KMS-11 (cell line): ENCODE measurements around the gene BCOR.

Experiments
- H2AFZ ChIP-seq: fragments of 200-600 bp; sonication (generic); 2 replicates; pipeline ENCODE4 v1.6.1; 2016; ENCODE audit warnings: antibody characterized with exemption, mixed run types, low read depth
- H3K27ac ChIP-seq: fragments of 200-600 bp; sonication (generic); 2 replicates; pipeline ENCODE4 v1.6.1; 2016; ENCODE audit warnings: mild to moderate bottlenecking, mixed run types
- H3K27me3 ChIP-seq: fragments of 200-600 bp; sonication (generic); 2 replicates; pipeline ENCODE4 v1.6.1; 2017; ENCODE audit warnings: mild to moderate bottlenecking, low read depth, mixed run types, moderate library complexity; ENCODE audit not compliant: insufficient read depth
- H3K36me3 ChIP-seq: fragments of 200-600 bp; sonication (generic); 2 replicates; pipeline ENCODE4 v1.6.1; 2017; ENCODE audit warnings: mild to moderate bottlenecking, mixed run types; ENCODE audit not compliant: insufficient read depth
- H3K4me1 ChIP-seq: fragments of 200-600 bp; sonication (generic); 2 replicates; pipeline ENCODE4 v1.6.1; 2016; ENCODE audit warnings: mild to moderate bottlenecking, low read depth, mixed run types; ENCODE audit not compliant: poor library complexity, severe bottlenecking
- H3K4me2 ChIP-seq: fragments of 200-600 bp; sonication (generic); 2 replicates; pipeline ENCODE4 v1.7.0; 2016; ENCODE audit warnings: mild to moderate bottlenecking, mixed run types
- H3K4me3 ChIP-seq: fragments of 200-600 bp; sonication (generic); IDR thresholded peaks from 2 replicates; pipeline ENCODE4 v1.6.1; 2017; ENCODE audit warnings: low read depth, low read length, mixed read lengths; ENCODE audit not compliant: insufficient read depth
- H3K79me2 ChIP-seq: fragments of 200-600 bp; sonication (generic); 2 replicates; pipeline ENCODE4 v1.6.1; 2016; ENCODE audit warnings: low read depth, mixed run types; ENCODE audit not compliant: insufficient read depth
- H3K9ac ChIP-seq: fragments of 200-600 bp; sonication (generic); 2 replicates; pipeline ENCODE4 v1.6.1; 2016; ENCODE audit warnings: mild to moderate bottlenecking, mixed run types
- H4K20me1 ChIP-seq: fragments of 200-600 bp; sonication (generic); 2 replicates; pipeline ENCODE4 v1.6.1; 2016; ENCODE audit warnings: mild to moderate bottlenecking, mixed run types; ENCODE audit not compliant: insufficient read depth
- CTCF ChIP-seq: fragments of 200-600 bp; sonication (generic); conservative IDR thresholded peaks from 2 replicates; pipeline ENCODE4 v1.6.1; 2017; ENCODE audit warnings: low read depth, mild to moderate bottlenecking, antibody characterized with exemption, low read length, moderate library complexity, mixed read lengths

Gene BCOR

GRCh38 chrX:40088299-40088625, 9.5 kb downstream of the BCOR start:
- TF ChIP-seq CTCF, result no peak
- peaks cover 26% of the 10 kb centered on the region for H3K4me1 ChIP-seq
- no peak overlapping the region for H3K27ac ChIP-seq
- H3K9ac ChIP-seq, result no peak overlapping the region
- H4K20me1 ChIP-seq, result peaks cover 66% of the 10 kb centered on the region
- no peaks in the 10 kb centered on the region for H3K36me3 ChIP-seq
- no peak overlapping the region for H2AFZ ChIP-seq
- no peaks in the 10 kb centered on the region for H3K27me3 ChIP-seq
- peaks cover 98% of the 10 kb centered on the region for H3K79me2 ChIP-seq
- H3K4me2 ChIP-seq, result no peak overlapping the region
- H3K4me3 ChIP-seq, result no peak overlapping the region

GRCh38 chrX:40087425-40088298, 10.1 kb downstream of the BCOR start:
- H3K4me1 ChIP-seq, result peaks cover 20% of the 10 kb centered on the region
- H2AFZ ChIP-seq, result no peak overlapping the region
- TF ChIP-seq CTCF, result no peak
- no peaks in the 10 kb centered on the region for H3K27me3 ChIP-seq
- H3K4me3 ChIP-seq, result no peak overlapping the region
- H3K79me2 ChIP-seq, result peaks cover 98% of the 10 kb centered on the region
- H3K36me3 ChIP-seq, result no peaks in the 10 kb centered on the region
- no peak overlapping the region for H3K27ac ChIP-seq
- no peak overlapping the region for H3K4me2 ChIP-seq
- peaks cover 62% of the 10 kb centered on the region for H4K20me1 ChIP-seq
- H3K9ac ChIP-seq, result no peak overlapping the region

DNA sequence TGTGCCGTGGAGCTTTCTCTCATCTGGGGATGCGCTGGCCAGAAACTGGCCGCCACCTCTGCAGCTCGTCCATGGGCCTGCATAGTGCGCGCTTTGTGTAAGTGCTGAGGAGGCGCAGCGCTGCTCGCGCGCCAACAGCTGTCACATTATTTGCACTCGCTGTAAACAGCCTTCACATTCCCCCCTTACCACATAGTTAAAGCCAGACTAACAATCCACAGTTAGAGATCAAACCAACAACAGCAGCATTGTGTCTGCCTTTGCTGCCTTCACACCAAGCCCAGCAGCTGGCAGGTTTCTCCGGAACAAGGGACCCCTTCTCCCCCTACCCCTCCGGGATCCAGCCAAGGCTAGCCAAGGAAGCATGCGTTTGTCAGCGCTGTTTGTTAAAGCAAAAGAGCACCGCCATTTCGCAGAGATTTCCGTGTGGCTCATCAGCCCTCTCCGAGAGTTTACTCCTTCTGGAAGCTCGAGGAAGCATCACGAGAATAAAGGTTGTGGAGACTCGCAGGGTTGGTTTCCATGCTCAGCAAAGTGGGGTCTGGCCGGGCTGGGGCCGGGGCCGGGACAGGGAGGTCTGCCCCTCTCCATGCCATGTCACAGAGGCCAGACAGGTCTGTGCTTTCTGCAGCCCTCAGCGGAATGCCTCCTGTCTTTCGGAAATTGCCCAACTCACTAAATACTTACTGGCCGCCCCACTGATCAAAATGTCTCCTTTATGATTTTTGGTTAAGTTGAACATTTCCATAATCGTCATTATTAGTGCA, 11.0 kb downstream of the BCOR start:
- Histone ChIP-seq H3K27me3 (no peaks in the 10 kb centered on the region), H3K79me2 (peaks cover 98% of the 10 kb centered on the region), H3K9ac (no peak overlapping the region), H3K4me2 (no peak overlapping the region), H3K36me3 (no peaks in the 10 kb centered on the region), H4K20me1 (peaks cover 65% of the 10 kb centered on the region), H2AFZ (no peak overlapping the region), H3K27ac (no peak overlapping the region), H3K4me3 (no peak overlapping the region), H3K4me1 (peaks cover 18% of the 10 kb centered on the region)
- TF ChIP-seq CTCF, result no peak

DNA sequence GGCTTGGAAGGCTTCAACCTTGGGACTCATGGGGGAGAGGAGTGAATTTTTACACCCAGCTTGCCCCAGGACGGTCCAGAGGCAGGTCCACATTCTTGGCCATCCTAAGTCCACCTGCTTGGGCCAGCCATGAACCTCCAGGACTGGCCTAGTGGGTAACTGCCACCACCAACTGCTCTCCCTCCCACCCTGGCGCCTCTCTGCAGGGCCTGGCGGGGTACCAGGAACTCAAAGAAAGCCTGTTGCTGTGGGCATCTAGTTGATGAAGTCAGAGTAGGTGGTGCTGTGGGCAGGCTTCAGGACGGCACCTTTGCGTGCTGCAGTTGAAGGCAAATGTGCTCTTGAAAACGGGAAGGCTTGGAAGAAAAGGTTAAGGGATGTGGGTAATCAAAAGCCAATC, 12.0 kb downstream of the BCOR start:
- no peak for TF ChIP-seq CTCF
- H3K27ac ChIP-seq, result no peak overlapping the region
- H3K36me3 ChIP-seq, result no peaks in the 10 kb centered on the region
- no peak overlapping the region for H3K4me3 ChIP-seq
- peaks cover 98% of the 10 kb centered on the region for H3K79me2 ChIP-seq
- H2AFZ ChIP-seq, result no peak overlapping the region
- no peak overlapping the region for H3K9ac ChIP-seq
- no peaks in the 10 kb centered on the region for H3K27me3 ChIP-seq
- H4K20me1 ChIP-seq, result peaks cover 63% of the 10 kb centered on the region
- H3K4me1 ChIP-seq, result peaks cover 14% of the 10 kb centered on the region
- H3K4me2 ChIP-seq, result no peak overlapping the region
